GM18951 (cell line): Measurements from ENCODE around the gene MRTO4.
"Not testable (repeated sequence)": the region's sequence is repeated elsewhere in the genome, so short reads cannot be mapped to it uniquely, and the experiment has no call there.

ENCODE experiments used
- POLR2A ChIP-seq: IDR thresholded peaks from 4 replicates; pipeline ENCODE4 v1.6.1; 2011; ENCODE audit warnings: mild to moderate bottlenecking; ENCODE audit not compliant: insufficient read length, insufficient read depth; ENCODE audit errors: extremely low read depth
- in situ Hi-C: fragments of 300-500 bp; cut with MboI; formaldehyde crosslinking; loops from one replicate; pipeline ENCODE4 v1.12.0; 2022; ENCODE audit warnings: low sequenced_read_pairs, mixed read lengths, inconsistent platforms; ENCODE audit not compliant: unreplicated experiment

Gene MRTO4

DNA sequence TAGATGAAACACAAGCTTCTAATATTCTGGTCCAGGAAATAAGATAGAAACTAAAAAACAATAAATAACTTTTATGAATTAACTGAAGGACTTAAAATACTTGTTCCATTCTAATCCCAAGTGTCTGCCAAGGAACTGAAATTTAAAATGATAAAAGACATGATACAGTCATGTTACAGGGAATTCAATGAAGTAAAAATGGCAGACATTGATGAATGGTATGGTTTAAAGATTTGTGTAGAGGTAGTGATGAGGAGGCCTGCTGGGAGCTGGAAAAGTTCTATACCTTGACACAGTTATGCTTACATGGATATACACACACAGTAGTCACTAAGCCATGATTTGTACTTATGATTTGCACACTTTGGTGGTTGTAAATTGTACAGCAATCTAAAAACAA, 39.4 kb upstream of the MRTO4 start:
- in situ Hi-C loops: no loop called here
- TF ChIP-seq POLR2A: no peak

DNA sequence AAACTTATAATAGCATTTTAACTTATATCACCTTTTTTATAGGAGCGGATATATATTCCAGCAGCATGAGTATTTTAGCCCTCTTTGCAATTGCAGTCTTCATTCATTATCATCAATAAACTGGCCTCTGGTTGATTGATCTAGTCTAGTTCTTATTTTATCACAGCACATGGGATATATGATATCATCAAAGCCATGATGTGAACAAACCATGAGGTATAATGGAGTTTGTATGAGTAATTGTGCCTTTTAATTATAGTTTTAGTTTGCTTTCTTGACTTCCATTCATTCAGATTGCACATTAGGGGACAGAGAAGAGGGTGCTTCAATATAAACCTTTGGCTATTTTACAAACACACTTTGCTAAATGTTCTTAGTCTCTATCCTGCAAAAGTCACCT, 38.0 kb upstream of the MRTO4 start:
- TF ChIP-seq POLR2A: no peak
- in situ Hi-C loops: no loop called here

DNA sequence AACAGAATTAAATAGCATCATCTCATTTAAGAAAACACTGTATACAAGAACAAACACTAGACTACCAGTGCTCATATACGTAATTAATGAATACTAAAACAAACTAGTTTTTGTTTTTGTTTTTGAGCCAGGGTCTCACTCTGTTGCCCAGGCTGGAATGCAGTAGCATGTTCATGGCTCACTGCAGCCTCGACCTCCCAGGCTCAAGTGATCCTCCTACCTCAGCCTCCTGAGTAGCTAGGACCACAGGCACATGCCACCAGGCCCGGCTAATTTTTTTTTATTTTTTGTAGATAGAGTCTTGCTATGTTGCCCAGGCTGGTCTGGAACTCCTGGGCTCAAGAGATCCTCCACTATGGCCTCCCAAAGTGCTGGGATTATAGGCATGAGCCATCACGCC, 35.0 kb upstream of the MRTO4 start:
- in situ Hi-C loops: not testable (repeated sequence)

DNA sequence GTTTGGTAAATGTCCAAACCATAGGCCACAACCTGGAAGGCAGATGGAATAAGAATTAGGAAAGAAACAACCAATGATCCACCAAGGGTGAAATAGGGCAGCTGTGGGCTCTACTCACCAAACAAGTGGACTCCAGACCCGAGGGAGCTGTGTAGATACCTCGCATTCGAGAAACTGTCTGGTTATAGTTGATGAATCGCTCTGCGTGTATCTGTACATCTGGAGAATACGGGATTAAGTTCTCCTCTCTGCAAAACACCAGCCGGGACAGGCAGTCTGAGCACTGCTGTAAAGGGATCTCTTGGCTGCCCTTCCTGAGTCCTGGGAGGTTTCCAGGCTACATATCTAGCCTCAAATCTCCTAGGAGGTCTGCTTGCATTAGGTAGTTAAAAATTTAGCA, 32.2 kb upstream of the MRTO4 start:
- in situ Hi-C loops: no loop called here
- TF ChIP-seq POLR2A: no peak

DNA sequence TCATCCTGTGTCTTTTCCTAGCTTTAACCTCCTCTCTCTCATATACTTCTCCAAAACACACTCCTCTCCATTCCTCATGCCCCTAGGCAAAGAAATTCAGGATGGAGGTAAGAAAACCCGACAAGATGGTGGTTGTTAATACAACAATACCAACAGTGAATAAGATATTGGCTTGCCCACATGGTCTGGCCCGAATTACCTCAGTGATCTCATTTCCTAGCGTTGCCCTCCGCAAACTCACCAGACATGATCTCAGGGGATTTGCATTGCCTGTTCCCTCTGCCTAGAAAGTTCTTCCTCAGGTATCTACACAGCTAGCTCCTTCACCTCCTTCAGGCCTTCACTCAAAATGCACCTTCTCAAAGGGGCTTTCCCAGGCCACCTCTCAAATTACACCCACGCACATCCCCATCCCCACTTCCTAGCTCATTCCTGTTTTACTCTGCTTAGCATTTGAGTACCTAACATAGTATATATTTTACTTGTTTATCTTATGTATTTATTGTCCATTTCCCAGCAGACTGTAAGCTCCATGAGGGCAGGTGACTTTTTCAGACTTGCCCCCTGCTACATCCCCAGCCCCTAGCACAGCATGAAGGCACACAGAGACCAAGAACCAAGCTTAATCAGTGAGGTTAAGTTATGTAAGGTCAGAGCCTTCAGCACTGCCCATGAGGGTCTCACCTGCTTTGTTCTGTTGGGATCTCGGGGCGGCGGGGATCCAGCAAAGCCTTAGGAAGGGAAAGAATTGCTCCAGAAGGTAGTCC, 31.3 kb upstream of the MRTO4 start:
- TF ChIP-seq POLR2A: no peak
- in situ Hi-C loops: no loop called here

DNA sequence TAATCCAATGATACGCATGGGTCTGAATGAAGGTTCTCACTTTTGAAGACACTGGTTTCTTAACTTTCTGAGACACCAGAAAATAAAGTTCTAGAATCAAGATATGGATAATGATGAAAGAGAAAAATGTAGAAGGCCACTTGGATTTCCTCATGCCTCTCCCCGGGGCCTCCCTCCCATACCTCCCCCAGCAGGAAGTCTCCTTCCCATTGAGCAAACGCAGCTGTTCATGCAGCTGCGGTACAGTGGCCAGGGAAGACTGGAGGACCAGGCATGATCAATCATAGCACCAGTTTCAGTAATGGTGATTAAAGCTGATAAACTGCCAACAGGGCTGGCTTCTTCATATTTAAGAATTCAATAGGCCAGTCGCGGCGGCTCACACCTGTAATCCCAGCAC, 30.6 kb upstream of the MRTO4 start:
- TF ChIP-seq POLR2A: no peak
- in situ Hi-C loops: no loop called here

DNA sequence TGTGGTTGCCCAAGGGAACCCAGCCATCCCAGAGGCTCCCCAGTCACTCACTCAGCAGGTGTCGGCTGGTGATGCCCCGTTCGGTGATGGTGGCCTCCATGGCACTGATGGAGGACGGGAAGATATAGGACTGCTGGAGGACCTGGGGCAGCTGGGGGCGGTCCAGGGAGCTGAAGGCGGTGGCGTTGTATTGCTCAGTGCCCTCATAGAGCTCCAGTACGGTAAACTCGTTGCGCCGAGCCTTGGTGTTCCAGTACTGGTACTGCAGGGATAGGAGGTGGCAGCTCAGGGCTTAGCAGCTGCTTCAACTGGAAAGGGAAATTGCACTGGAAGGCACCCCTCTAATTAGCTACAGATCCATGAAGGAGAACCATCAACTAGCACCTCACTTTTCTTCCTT, 29.0 kb upstream of the MRTO4 start:
- in situ Hi-C loops: no loop called here
- TF ChIP-seq POLR2A: no peak

DNA sequence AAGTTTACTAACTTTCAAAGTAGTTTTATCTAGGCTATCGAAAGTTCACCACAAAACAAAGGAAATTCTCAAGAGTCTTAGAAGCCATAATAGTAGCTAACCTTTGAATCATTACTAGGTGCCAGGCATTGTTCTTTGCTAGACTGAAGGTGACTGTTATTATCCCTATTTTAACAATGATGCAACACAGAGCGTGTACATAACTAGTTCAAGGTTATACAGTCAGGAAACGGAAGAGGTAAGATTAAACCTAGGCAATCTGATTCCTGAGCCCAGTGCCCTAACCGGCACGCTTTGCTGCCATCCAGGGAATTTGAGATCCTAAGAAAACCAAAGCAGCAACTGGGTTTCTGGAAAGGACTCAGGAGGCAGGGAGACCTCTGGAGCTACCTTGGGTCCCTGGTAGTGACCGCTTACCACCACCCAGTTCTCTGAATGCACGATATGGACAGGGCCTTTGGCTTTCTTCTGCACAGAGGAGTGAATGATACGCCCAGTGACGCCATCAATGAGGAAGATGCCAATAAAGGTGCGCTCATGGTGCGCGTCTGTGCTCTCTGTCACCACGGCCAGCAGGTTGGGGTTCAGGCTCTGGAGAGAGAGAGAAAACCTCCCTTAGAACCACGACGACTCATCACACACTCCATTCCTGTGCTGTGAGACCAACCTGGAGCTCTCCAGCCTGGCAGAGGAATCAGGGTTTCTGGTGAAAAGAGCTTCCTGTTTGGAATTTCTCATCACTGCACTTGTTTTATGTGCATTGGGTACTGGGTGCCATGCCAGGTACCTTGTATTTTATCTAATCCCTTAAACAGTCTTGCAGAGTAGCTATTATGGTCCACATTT, 28.4 kb upstream of the MRTO4 start:
- TF ChIP-seq POLR2A: no peak
- in situ Hi-C loops: no loop called here

DNA sequence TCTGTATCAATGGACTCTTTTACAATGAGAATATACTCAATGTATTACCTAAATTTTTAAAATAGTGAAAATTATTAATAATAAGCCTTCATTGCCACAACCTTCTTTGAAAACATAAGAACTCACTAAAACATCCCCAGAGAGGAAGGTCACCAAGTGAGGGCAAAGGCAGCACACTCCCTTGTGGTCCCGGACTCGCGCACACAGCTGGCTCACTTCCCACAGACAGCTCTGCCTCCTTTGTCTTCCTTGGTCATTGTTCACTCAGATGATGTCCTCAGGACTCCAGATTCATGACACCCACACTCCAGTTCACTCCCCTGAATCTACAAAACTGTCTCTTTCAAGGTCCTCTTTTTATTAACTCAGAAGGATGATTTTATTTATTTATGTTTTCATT, 22.4 kb upstream of the MRTO4 start:
- in situ Hi-C loops: loop anchor here (25.0 kb wide), 1 partner anchor 317 kb away; the partner anchor contains the start of gene ALDH4A1
- no peak for TF ChIP-seq POLR2A

DNA sequence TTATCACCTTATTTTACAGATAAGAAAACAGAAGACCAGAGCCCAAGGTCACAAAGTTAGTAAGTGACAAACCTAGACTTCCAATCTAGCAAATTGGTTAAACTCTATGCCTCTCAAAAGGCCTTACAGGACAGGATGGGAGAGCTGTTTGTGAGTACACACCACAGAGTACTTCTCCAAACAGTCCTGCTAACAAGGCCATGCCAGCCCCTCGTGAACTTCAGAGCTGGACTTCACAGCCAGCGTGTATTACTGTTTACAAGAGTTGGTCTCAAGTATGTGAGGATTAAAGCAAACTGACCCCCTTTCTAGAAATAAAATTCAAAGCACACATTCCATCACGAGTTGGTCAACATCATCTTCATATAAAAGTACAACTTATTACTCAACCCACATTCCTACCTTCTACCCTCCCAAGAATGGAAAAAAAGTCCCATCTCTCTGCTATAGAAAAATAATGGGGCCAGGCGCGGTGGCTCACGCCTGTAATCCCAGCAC, 21.7 kb upstream of the MRTO4 start:
- in situ Hi-C loops: loop anchor here (25.0 kb wide), 1 partner anchor 318 kb away; the partner anchor contains the start of gene ALDH4A1
- TF ChIP-seq POLR2A: no peak

DNA sequence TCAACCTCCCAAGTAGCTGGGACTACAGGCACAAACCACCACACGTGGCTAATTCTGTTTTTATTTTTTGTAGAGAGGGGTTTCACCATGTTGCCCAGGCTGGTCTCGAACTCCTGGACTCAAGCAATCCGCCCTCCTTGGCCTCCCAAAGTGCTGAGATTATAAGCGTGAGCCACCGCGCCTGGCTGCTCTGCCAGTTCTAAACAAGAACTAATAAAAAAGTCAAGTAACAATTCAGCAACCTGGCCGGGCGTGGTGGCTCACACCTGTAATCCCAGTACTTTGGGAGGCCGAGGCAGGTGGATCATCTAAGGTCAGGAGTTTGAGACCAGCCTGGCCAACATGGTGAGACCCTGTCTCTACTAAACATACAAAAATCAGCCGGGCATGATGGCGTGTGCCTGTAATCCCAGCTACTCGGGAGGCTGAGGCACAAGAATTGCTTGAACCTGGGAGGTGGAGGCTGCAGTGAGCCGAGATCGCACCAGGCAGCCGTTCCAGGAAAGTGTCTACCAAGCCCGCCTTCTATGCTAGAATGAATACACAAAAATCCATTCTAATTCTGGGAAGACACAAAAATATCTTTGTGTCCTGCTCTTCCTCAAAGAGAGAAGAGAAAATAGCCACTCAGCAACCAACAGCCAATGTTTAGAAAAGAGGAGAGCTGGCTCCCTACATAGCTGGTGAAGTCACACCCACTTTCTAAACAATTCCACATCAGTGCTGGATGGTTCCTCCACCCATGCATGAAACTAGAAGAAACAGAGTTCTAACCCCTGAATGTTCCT, 19.7 kb upstream of the MRTO4 start:
- in situ Hi-C loops: loop anchor here (25.0 kb wide), 1 partner anchor 320 kb away; the partner anchor contains the start of gene ALDH4A1

DNA sequence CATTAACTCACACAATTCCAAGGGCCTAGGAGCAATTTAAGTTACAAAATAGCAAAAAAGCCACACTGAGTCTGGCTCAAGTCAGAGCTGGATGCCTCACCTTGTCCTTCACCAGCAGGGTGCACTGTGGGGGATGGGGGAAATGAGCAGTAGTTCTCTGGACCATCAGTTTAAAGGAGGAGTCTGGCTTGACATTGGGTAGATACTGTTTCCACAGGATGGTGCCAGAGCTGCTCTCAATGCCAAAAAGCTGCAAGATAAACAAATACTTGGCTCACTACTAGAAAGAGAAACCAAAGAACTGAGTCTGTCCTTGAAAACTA, 19.1 kb upstream of the MRTO4 start:
- in situ Hi-C loops: loop anchor here (25.0 kb wide), 1 partner anchor 320 kb away; the partner anchor contains the start of gene ALDH4A1
- TF ChIP-seq POLR2A: no peak

DNA sequence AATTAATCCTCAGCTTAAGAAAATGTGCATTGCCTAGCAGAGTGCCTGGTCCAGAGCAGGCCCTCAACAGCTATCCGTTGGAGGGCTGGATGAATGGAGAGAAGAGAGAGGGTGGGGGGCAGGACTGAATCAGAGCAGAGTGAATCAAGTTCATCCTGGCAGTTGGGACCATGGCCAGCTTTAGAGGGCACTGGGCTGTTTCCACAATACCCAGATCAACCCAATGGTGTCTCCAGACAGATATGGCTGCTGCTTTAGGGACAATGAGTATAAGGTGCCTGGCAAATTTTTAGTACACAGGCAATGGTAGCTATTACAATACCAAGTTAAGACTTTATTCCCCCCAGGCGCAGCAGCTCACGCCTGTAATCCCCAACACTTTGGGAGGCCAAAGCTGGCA, 17.4 kb upstream of the MRTO4 start:
- TF ChIP-seq POLR2A: no peak

More for the DNA sequence above, 17.4 kb upstream of the MRTO4 start:
- in situ Hi-C loops: loop anchor here (25.0 kb wide), 1 partner anchor 322 kb away; the partner anchor contains the start of gene ALDH4A1
